C4-2B (cell line): Measurements from ENCODE around the gene ZFYVE28.

ENCODE experiments used
- H3K27ac ChIP-seq: fragments of 450-650 bp; 2 replicates; pipeline ENCODE4 v1.5.1; 2017
- ZFX ChIP-seq: fragments of 450-650 bp; IDR thresholded peaks from 2 replicates; pipeline ENCODE4 v1.6.1; 2017
- TF ChIP-seq, protein P1 (sequence below): fragments of 450-650 bp; conservative IDR thresholded peaks from 2 replicates; pipeline ENCODE4 v1.5.1; 2017; ENCODE audit warnings: mild to moderate bottlenecking

ZFYVE28 gene

DNA sequence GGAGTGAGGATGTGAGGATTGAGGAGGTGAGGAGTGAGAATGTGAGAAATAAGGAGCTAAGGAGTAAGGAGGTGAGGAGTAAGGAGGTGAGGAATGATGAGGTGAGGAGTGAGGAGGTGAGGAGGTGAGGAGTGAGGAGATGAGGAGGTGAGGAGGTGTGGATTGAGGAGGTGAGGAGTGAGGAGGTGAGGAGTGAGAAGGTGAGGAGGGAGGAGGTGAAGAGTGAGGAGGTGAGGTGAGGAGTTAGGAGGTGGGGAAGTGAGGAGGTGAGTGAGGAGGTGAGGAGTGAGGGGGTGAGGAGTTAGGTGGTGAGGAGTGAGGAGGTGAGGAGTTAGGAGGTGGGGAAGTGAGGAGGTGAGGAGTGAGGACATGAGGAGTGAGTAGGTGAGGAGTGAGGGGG is 81.8 kb downstream of the ZFYVE28 start:
- TF ChIP-seq, protein P1, sequence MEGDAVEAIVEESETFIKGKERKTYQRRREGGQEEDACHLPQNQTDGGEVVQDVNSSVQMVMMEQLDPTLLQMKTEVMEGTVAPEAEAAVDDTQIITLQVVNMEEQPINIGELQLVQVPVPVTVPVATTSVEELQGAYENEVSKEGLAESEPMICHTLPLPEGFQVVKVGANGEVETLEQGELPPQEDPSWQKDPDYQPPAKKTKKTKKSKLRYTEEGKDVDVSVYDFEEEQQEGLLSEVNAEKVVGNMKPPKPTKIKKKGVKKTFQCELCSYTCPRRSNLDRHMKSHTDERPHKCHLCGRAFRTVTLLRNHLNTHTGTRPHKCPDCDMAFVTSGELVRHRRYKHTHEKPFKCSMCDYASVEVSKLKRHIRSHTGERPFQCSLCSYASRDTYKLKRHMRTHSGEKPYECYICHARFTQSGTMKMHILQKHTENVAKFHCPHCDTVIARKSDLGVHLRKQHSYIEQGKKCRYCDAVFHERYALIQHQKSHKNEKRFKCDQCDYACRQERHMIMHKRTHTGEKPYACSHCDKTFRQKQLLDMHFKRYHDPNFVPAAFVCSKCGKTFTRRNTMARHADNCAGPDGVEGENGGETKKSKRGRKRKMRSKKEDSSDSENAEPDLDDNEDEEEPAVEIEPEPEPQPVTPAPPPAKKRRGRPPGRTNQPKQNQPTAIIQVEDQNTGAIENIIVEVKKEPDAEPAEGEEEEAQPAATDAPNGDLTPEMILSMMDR: no peak
- TF ChIP-seq ZFX: no peak

DNA sequence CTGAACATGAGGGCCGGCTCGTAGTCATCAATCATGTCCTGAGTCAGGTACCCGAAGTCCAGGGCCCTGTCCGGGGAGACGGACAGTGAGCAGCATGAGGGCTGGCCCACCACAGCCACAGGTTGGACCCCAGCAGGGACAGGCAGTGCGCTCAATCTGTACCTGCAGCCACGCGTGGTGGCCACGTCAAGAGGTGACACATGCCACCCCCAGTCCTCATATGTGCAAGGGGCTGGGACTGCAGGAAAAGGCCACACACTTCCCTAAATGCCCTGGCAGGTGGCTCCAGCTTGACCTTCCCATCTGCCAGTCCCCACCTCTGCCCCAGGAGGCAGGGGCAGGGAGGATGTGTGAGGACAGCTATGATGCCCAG is 82.7 kb downstream of the ZFYVE28 start:
- TF ChIP-seq, protein P1: no peak
- TF ChIP-seq ZFX: no peak
- H3K27ac ChIP-seq: no peak overlapping the region; the same call in 1 of the 2 replicates

More for the DNA sequence above, 81.8 kb downstream of the ZFYVE28 start:
- H3K27ac ChIP-seq: no peak overlapping the region

DNA sequence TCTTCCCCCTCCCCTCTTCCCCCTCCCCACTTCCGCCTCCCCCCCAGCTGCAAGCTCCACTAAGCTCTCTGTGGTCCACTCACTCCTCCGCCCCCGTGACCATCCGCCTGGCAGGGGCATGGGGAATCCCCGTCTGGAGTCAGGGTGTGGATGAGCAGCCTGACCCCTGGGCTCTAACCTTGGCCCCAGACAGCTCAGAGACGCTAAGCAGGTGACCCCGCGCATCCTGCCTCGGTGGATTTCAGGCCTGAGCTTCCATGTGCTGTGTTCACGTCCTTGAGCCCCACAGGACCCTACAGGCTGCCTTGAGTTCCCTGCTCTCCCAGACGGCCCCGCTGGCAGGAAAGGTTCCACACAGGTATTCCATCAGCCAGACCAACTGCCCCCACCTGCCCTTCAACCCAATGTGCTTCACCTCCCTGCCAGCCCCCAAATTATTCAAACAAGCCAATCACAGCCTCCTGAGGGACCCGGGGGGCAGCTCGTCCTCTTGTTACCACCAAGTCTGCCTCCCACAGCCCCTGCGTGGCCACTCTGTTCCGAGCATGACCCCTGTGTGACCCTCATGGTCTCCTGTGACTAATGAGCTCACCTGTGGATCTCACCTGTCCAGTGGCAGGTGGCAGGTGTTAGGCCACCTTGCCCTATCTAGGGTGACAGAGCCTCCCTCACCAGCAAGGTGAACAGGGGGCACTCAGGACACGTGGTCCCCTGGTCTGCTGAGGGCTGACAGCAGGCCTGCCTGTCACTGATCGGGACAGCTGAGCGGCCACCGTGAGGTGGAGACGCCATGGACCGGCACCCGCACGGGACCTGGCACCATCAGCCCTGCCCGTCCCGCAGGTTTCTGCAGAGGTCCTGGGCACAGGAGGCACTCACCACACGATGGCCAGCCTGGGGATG is 83.4 kb downstream of the ZFYVE28 start:
- TF ChIP-seq ZFX: no peak
- TF ChIP-seq, protein P1: no peak
- no peak overlapping the region; the same call in 1 of the 2 replicates for H3K27ac ChIP-seq

DNA sequence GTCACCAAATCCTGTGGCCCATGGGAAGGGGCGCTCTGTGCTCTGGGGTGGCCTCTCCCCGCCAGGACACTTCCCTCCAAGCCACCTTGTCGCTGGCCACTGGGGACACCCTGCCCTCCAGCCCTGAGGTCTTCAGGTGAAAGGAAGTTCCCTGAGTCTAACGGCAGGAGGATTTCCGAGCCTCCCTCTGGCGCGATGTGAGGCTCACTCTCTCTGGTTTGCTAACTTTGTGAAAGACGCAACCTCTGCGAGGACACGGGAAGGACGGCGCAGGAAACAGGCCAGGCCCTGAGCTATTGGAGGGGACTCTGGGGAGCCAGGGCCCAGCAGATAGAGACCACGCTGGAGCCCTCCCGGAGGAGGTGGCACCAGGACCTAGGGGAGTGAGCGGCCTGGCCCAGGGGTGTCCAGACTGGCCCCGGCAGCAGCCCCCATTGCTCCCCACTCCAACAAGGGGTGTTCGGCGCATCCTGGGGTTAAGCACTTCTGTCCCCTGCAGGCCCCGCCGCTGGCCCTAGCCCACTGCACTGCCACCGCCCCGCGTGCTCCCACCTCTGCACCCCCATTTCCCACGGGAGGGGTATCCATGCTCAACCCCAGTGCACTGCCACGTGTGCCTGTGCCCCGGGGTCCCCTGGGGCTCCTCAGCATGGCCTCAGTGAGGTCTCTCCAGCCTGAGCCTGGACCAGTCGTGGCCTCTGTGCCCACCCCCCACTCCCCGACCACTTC is 84.4 kb downstream of the ZFYVE28 start:
- TF ChIP-seq ZFX: no peak
- TF ChIP-seq, protein P1: no peak
- H3K27ac ChIP-seq: no peak overlapping the region

DNA sequence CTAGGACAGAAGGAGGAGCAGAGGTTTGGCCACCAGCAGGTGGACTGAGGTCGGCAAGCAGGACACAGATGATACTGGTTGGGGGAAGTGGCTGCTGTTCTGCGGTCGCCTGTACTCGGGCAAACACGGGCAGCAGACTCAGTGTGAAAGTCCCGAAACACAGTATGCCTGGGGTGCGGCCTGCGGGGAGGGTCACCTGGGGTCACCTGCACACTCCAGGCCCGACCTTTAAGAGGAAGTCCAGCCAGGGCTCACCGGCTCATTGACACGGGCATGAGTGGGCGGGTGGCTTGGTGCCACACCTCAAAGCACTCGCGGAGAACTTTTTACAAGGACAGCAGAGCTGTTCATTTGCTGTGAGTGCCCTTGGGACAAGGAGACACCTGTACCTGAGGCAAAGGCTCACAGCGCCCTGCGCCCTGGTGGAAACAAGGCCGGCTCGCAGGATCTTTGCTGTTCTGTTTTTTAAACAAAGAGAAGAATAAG is 85.0 kb downstream of the ZFYVE28 start:
- H3K27ac ChIP-seq: no peak overlapping the region
- no peak for TF ChIP-seq ZFX
- TF ChIP-seq, protein P1: no peak

DNA sequence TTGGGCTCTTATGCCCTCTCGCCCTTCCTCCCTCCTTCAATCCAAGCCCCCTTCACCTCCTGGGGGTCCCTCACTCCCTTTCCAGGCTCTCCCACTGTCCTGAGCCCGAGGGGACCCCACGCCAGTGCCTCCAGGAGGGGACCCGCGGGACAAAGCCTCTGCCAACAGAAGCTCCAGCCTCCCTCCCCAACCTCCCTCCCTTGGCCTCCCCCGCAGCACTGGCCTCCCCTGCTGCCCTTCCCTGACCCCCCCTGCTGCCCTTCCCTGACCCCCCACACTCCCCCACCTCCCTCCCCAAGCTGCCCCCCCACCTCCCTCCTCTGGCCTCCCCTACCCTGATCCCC is 85.5 kb downstream of the ZFYVE28 start:
- TF ChIP-seq, protein P1: no peak
- no peak for TF ChIP-seq ZFX
- H3K27ac ChIP-seq: no peak overlapping the region
